NB4 (cell line): ENCODE data around the gene SEMA3B.

ENCODE experiments used
- DNase-seq: peaks from one replicate; pipeline ENCODE4 v3.0.0; 2010; ENCODE audit warnings: low read depth
- H3K4me3 ChIP-seq: one replicate; pipeline ENCODE4 v1.5.1; 2011; ENCODE audit warnings: mild to moderate bottlenecking, low read depth, low read length, moderate library complexity
- CTCF ChIP-seq: IDR thresholded peaks from one replicate; pipeline ENCODE4 v1.5.1; 2012; ENCODE audit warnings: low read depth, low read length
- MAX ChIP-seq: IDR thresholded peaks from 2 replicates; pipeline ENCODE4 v1.6.1; 2011; ENCODE audit warnings: low read depth, low read length
- MYC ChIP-seq: IDR thresholded peaks from 2 replicates; pipeline ENCODE4 v1.6.1; 2011; ENCODE audit warnings: low read depth, low read length
- POLR2A ChIP-seq: IDR thresholded peaks from 2 replicates; pipeline ENCODE4 v1.6.1; 2011; ENCODE audit warnings: mild to moderate bottlenecking; ENCODE audit not compliant: insufficient read length; ENCODE audit errors: extremely low read depth

SEMA3B gene

GRCh38 chr3:50298836-50299637 lies 30.1 kb downstream of the SEMA3B start, which contains the start of the genes HYAL3 and NAA80:
Gene HYAL3 (minus strand): TSS chr3:50299405. CDS start chr3:50295602, 3,803 bp downstream.
Gene NAA80 (minus strand): TSS chr3:50299405. CDS start chr3:50297463, 1,942 bp downstream.
- peak within 1 kb of the TSS; percentile 78 for H3K4me3 ChIP-seq
- peak; percentile 21 for TF ChIP-seq CTCF
- TF ChIP-seq MYC = no peak
- TF ChIP-seq POLR2A = peak; percentile 88
- peak; percentile 65 for TF ChIP-seq MAX
- peak; percentile 99 for DNase-seq

- no peak for DNase-seq
- H3K4me3 ChIP-seq = peak overlapping the region; percentile 72
- TF ChIP-seq POLR2A = no peak
- TF ChIP-seq MAX = no peak
- TF ChIP-seq MYC = peak; percentile 62
- no peak for TF ChIP-seq CTCF
These were observed 30.6 kb downstream of the SEMA3B start for GRCh38 chr3:50299638-50299928.

GRCh38 chr3:50299929-50300680 lies 31.2 kb downstream of the SEMA3B start:
- peak overlapping the region; percentile 72 for H3K4me3 ChIP-seq
- peak; percentile 28 for TF ChIP-seq POLR2A
- no peak for TF ChIP-seq CTCF
- TF ChIP-seq MYC = peak; percentile 84
- peak; percentile 93 for TF ChIP-seq MAX
- DNase-seq = peak; percentile 79

- H3K4me3 ChIP-seq = no peak overlapping the region
- no peak for DNase-seq
- no peak for TF ChIP-seq MYC
- TF ChIP-seq POLR2A = no peak
- no peak for TF ChIP-seq CTCF
- TF ChIP-seq MAX = no peak
These were observed 31.8 kb downstream of the SEMA3B start for GRCh38 chr3:50300681-50301254.

- no peak overlapping the region for H3K4me3 ChIP-seq
- no peak for TF ChIP-seq MYC
- TF ChIP-seq POLR2A = no peak
- TF ChIP-seq CTCF = no peak
- no peak for TF ChIP-seq MAX
- DNase-seq = no peak
These were observed 33.4 kb downstream of the SEMA3B start for GRCh38 chr3:50302095-50303012.
